ENCODE results near the gene NRDC. TPM values are rescaled to one million over a fixed set of nuclear protein-coding genes. Genes with fewer than 3 reads are reported as not detected.

The NRDC gene
- total and polyA plus RNA-seq, 7 experiments from 2014 or later: 58.5 to 194 (median 100) TPM

DNA sequence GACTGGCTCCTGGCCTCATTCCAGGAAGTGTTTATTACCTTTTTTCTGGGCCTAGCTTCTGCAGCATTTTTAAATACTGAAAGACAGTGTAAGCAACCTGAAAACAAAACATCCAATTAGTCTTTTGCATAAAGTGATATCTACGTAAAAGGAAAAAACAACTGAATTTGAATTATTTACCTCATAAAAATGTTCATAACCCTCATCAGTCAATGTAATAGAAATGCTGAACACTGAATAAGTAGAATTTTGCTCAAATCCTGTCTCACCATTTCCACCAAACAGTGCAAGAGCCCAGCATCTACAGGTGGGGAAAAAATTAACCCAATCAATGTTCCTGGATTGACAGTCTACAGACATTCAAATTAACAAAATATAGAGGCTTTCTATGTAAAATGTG lies 64.0 kb downstream of the NRDC start:
- H3K4me3 Mint-ChIP-seq: no peak overlapping the region
- H3K27me3 ChIP-seq (ENCODE audit: control insufficient read depth in 2 of 2, insufficient read depth in 2 of 2, low read length in 2 of 2): no peaks in the 10 kb centered on the region
- peaks cover 13 to 38% (median 16%) of the 10 kb centered on the region in 5 donors for H3K36me3 Mint-ChIP-seq
- peaks cover 0 to 3% (median 0%) of the 10 kb centered on the region in 7 donors for H3K4me1 Mint-ChIP-seq
- no peaks in the 10 kb centered on the region for H3K4me1 ChIP-seq (ENCODE audit: control insufficient read depth in 2 of 2, insufficient read depth in 2 of 2, low read length in 2 of 2)
- CTCF ChIA-PET: no interaction called here
- no peak overlapping the region for H3K27ac ChIP-seq (ENCODE audit: low read depth, low read length)
- POLR2A ChIA-PET: no interaction called here
- no peaks in the 10 kb centered on the region for H3K9me3 Mint-ChIP-seq
- DNase-seq: no peak
- peaks cover 4 to 32% (median 6%) of the 10 kb centered on the region in 3 experiments for H3K36me3 ChIP-seq (ENCODE audit: control insufficient read depth in 2 of 3, insufficient read depth in 3 of 3, low read length in 3 of 3)
- ATAC-seq: no peak
- H3K27me3 Mint-ChIP-seq: no peaks in the 10 kb centered on the region
- no peak overlapping the region for H3K4me3 ChIP-seq (ENCODE audit: low read length)
- no peaks in the 10 kb centered on the region for H3K9me3 ChIP-seq (ENCODE audit: control insufficient read depth in 2 of 3, low read length in 3 of 3)
- H3K27ac Mint-ChIP-seq: peak overlapping the region in 1 of 9 donors; percentile 8
- intact Hi-C loops (cut with micrococcal nuclease): no loop called here

- Histone ChIP-seq H3K36me3 (ENCODE audit: control insufficient read depth in 2 of 3, insufficient read depth in 3 of 3, low read length in 3 of 3) (peaks cover 15 to 58% (median 22%) of the 10 kb centered on the region in 3 experiments), H3K27me3 (ENCODE audit: control insufficient read depth in 2 of 2, insufficient read depth in 2 of 2, low read length in 2 of 2) (no peaks in the 10 kb centered on the region), H3K9me3 (ENCODE audit: control insufficient read depth in 2 of 3, low read length in 3 of 3) (no peaks in the 10 kb centered on the region), H3K27ac (ENCODE audit: low read depth, low read length) (no peak overlapping the region), H3K4me1 (ENCODE audit: control insufficient read depth in 2 of 2, insufficient read depth in 2 of 2, low read length in 2 of 2) (no peaks in the 10 kb centered on the region), H3K4me3 (ENCODE audit: low read length) (no peak overlapping the region)
- no peak for ATAC-seq
- H3K9me3 Mint-ChIP-seq: no peaks in the 10 kb centered on the region
- ChIA-PET POLR2A (no interaction called here), CTCF (interaction anchor here (1.5 kb wide), 1 partner anchor 9 kb away, joined by 5 read pairs; no protein-coding TSS in a partner anchor)
- H3K27me3 Mint-ChIP-seq: no peaks in the 10 kb centered on the region
- no peak overlapping the region for H3K27ac Mint-ChIP-seq
- intact Hi-C loops (cut with micrococcal nuclease): no loop called here
- peaks cover 7 to 44% (median 21%) of the 10 kb centered on the region in 5 donors for H3K36me3 Mint-ChIP-seq
- no peak for DNase-seq
- no peaks in the 10 kb centered on the region for H3K4me1 Mint-ChIP-seq
- no peak overlapping the region for H3K4me3 Mint-ChIP-seq
Measured at GRCh38 chr1:51799372-51799771, 79.2 kb downstream of the NRDC start.

DNA sequence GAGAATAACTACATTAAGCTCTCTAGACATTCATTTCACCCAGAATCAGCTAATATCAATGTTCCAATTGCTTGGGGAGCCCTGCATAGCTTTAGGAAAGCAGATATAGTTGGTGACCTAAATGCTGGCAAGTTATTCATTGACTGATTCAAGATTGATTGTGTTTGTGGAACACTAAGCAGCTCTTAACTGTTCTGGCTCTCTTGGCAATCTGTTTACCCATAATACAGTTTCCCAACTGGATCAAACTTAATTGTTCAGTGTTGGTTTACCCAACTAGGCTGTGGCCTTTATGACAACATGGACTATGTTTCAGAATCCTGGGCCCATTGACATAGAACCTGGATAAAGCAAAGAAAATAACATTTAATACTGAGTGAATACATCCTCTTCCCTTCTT lies 83.7 kb downstream of the NRDC start:
- H3K9me3 ChIP-seq (ENCODE audit: control insufficient read depth in 2 of 3, low read length in 3 of 3): no peaks in the 10 kb centered on the region
- no peak for ATAC-seq
- intact Hi-C loops (cut with micrococcal nuclease): no loop called here
- no peaks in the 10 kb centered on the region for H3K27me3 ChIP-seq (ENCODE audit: control insufficient read depth in 2 of 2, insufficient read depth in 2 of 2, low read length in 2 of 2)
- ChIA-PET POLR2A (interaction anchor here (0.9 kb wide), 1 partner anchor 82 kb away, joined by 3 read pairs; no protein-coding TSS in a partner anchor), CTCF (no interaction called here)
- Mint-ChIP-seq H3K4me1 (peaks cover 0 to 19% (median 0%) of the 10 kb centered on the region in 7 donors), H3K9me3 (no peaks in the 10 kb centered on the region), H3K27me3 (no peaks in the 10 kb centered on the region), H3K4me3 (no peak overlapping the region), H3K36me3 (peaks cover 15 to 58% (median 24%) of the 10 kb centered on the region in 5 donors), H3K27ac (peak overlapping the region in 5 of 9 donors; percentile 3 to 76 (median 36))
- no peak overlapping the region for H3K27ac ChIP-seq (ENCODE audit: low read depth, low read length)
- H3K4me3 ChIP-seq (ENCODE audit: low read length): no peak overlapping the region
- DNase-seq: no peak
- H3K36me3 ChIP-seq (ENCODE audit: control insufficient read depth in 2 of 3, insufficient read depth in 3 of 3, low read length in 3 of 3): peaks cover 13 to 82% (median 35%) of the 10 kb centered on the region in 3 experiments
- H3K4me1 ChIP-seq (ENCODE audit: control insufficient read depth in 2 of 2, insufficient read depth in 2 of 2, low read length in 2 of 2): no peaks in the 10 kb centered on the region

- H3K27ac ChIP-seq (ENCODE audit: low read depth, low read length): no peak overlapping the region
- ChIA-PET CTCF (no interaction called here), POLR2A (interaction anchor here (0.6 kb wide), 1 partner anchor 10 kb away, joined by 3 read pairs; no protein-coding TSS in a partner anchor)
- Mint-ChIP-seq H3K9me3 (no peaks in the 10 kb centered on the region), H3K27ac (peak overlapping the region in 5 of 9 donors; percentile 17 to 70 (median 54)), H3K36me3 (peaks cover 21 to 64% (median 30%) of the 10 kb centered on the region in 5 donors), H3K4me1 (peaks cover 0 to 19% (median 0%) of the 10 kb centered on the region in 7 donors), H3K4me3 (no peak overlapping the region), H3K27me3 (no peaks in the 10 kb centered on the region)
- DNase-seq (no peak), ATAC-seq (no peak)
- peaks cover 18 to 82% (median 38%) of the 10 kb centered on the region in 3 experiments for H3K36me3 ChIP-seq (ENCODE audit: control insufficient read depth in 2 of 3, insufficient read depth in 3 of 3, low read length in 3 of 3)
- H3K4me1 ChIP-seq (ENCODE audit: control insufficient read depth in 2 of 2, insufficient read depth in 2 of 2, low read length in 2 of 2): no peaks in the 10 kb centered on the region
- intact Hi-C loops (cut with micrococcal nuclease): no loop called here
- H3K9me3 ChIP-seq (ENCODE audit: control insufficient read depth in 2 of 3, low read length in 3 of 3): no peaks in the 10 kb centered on the region
- H3K27me3 ChIP-seq (ENCODE audit: control insufficient read depth in 2 of 2, insufficient read depth in 2 of 2, low read length in 2 of 2): no peaks in the 10 kb centered on the region
- no peak overlapping the region for H3K4me3 ChIP-seq (ENCODE audit: low read length)
Measured at GRCh38 chr1:51794260-51794659, 84.3 kb downstream of the NRDC start.

DNA sequence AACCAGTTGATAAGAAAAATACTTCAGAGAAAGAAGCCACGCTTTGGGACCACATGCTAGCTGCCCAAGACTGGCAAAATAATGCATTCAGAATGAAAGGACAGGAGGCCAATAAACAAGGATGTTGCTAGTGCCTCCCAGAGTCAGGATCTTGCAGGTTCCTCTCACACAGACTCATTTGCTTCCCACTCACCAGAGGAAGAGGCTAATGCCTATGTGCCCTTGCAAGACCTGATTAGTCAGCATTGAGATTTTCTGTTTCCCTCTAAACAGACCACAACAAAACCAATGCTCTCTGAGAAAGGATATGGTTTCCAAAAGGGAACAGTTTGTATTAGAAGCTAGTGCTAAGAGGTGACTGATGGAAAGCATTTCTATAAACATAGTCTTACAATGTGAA lies 85.7 kb downstream of the NRDC start:
- H3K36me3 ChIP-seq (ENCODE audit: control insufficient read depth in 2 of 3, insufficient read depth in 3 of 3, low read length in 3 of 3): peaks cover 17 to 81% (median 38%) of the 10 kb centered on the region in 3 experiments
- POLR2A ChIA-PET: no interaction called here
- no peaks in the 10 kb centered on the region for H3K4me1 ChIP-seq (ENCODE audit: control insufficient read depth in 2 of 2, insufficient read depth in 2 of 2, low read length in 2 of 2)
- CTCF ChIA-PET: no interaction called here
- no peak overlapping the region for H3K27ac ChIP-seq (ENCODE audit: low read depth, low read length)
- peaks cover 26 to 64% (median 37%) of the 10 kb centered on the region in 5 donors for H3K36me3 Mint-ChIP-seq
- DNase-seq (no peak), ATAC-seq (no peak)
- no peak overlapping the region for H3K4me3 ChIP-seq (ENCODE audit: low read length)
- no peaks in the 10 kb centered on the region for H3K9me3 Mint-ChIP-seq
- intact Hi-C loops (cut with micrococcal nuclease): no loop called here
- no peak overlapping the region for H3K4me3 Mint-ChIP-seq
- H3K9me3 ChIP-seq (ENCODE audit: control insufficient read depth in 2 of 3, low read length in 3 of 3): no peaks in the 10 kb centered on the region
- H3K27ac Mint-ChIP-seq: peak overlapping the region in 6 of 9 donors; percentile 9 to 78 (median 59)
- H3K27me3 Mint-ChIP-seq: no peaks in the 10 kb centered on the region
- peaks cover 0 to 19% (median 0%) of the 10 kb centered on the region in 7 donors for H3K4me1 Mint-ChIP-seq
- H3K27me3 ChIP-seq (ENCODE audit: control insufficient read depth in 2 of 2, insufficient read depth in 2 of 2, low read length in 2 of 2): no peaks in the 10 kb centered on the region

DNA sequence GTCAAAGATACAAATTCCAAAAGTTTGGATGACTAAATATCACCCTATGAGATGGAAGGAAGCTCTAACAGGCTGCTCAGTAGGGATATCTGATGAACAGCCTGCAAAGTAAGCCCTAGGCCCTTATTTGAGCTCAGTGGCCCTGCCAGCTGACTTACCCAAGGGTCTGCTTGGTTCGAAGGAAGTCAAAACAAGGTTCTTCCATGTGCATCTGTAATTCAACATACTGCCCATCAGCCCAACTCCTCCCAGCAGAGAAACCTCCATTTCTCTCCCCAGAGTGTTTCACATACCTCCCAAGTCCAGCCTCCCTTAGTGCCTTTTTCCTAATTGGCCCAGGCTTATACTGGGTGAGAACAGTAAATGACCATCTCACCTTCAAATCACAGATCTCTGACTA lies 86.6 kb downstream of the NRDC start:
- H3K4me3 Mint-ChIP-seq: no peak overlapping the region

DNA sequence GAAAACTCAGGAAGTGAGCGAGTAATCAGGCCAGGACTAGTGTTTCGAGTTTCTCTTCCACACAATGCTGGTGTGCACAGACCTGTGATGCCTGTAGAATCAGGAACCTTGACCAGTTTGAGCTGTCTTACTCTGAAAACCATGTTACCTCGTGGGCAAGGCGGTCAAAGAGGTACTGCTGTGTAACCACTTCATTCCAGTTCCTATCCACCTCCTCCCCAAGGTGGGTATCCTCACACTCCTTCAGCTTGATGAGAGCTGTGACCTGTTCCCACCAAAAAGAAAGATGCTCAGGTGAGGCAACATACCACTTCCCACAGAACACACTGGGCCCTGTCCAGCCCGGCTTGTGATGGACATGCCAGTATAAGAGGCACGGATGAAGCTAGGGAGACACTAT lies 88.1 kb downstream of the NRDC start:
- ATAC-seq (no peak), DNase-seq (no peak)
- Mint-ChIP-seq H3K27ac (peak overlapping the region in 4 of 9 donors; percentile 6 to 67 (median 34)), H3K4me3 (no peak overlapping the region), H3K9me3 (no peaks in the 10 kb centered on the region), H3K4me1 (peaks cover 0 to 22% (median 0%) of the 10 kb centered on the region in 7 donors), H3K27me3 (no peaks in the 10 kb centered on the region), H3K36me3 (peaks cover 19 to 81% (median 46%) of the 10 kb centered on the region in 5 donors)
- POLR2A ChIA-PET: no interaction called here
- Histone ChIP-seq H3K4me1 (ENCODE audit: control insufficient read depth in 2 of 2, insufficient read depth in 2 of 2, low read length in 2 of 2) (no peaks in the 10 kb centered on the region), H3K4me3 (ENCODE audit: low read length) (no peak overlapping the region), H3K36me3 (ENCODE audit: control insufficient read depth in 2 of 3, insufficient read depth in 3 of 3, low read length in 3 of 3) (peaks cover 17 to 93% (median 47%) of the 10 kb centered on the region in 3 experiments), H3K27me3 (ENCODE audit: control insufficient read depth in 2 of 2, insufficient read depth in 2 of 2, low read length in 2 of 2) (no peaks in the 10 kb centered on the region), H3K27ac (ENCODE audit: low read depth, low read length) (no peak overlapping the region), H3K9me3 (ENCODE audit: control insufficient read depth in 2 of 3, low read length in 3 of 3) (no peaks in the 10 kb centered on the region)
- CTCF ChIA-PET: interaction anchor here (2.0 kb wide), 1 partner anchor 10 kb away, joined by 5 read pairs; no protein-coding TSS in a partner anchor
- intact Hi-C loops (cut with micrococcal nuclease): no loop called here

More for the DNA sequence above, 86.6 kb downstream of the NRDC start:
- Mint-ChIP-seq H3K9me3 (no peaks in the 10 kb centered on the region), H3K27ac (peak overlapping the region in 7 of 9 donors; percentile 5 to 83 (median 36)), H3K36me3 (peaks cover 19 to 67% (median 37%) of the 10 kb centered on the region in 5 donors), H3K27me3 (no peaks in the 10 kb centered on the region), H3K4me1 (peaks cover 0 to 19% (median 0%) of the 10 kb centered on the region in 7 donors)
- H3K36me3 ChIP-seq (ENCODE audit: control insufficient read depth in 2 of 3, insufficient read depth in 3 of 3, low read length in 3 of 3): peaks cover 17 to 83% (median 41%) of the 10 kb centered on the region in 3 experiments
- CTCF ChIA-PET: no interaction called here
- DNase-seq (no peak), ATAC-seq (no peak)
- no peaks in the 10 kb centered on the region for H3K27me3 ChIP-seq (ENCODE audit: control insufficient read depth in 2 of 2, insufficient read depth in 2 of 2, low read length in 2 of 2)
- no peaks in the 10 kb centered on the region for H3K9me3 ChIP-seq (ENCODE audit: control insufficient read depth in 2 of 3, low read length in 3 of 3)
- intact Hi-C loops (cut with micrococcal nuclease): no loop called here
- no peak overlapping the region for H3K27ac ChIP-seq (ENCODE audit: low read depth, low read length)
- H3K4me3 ChIP-seq (ENCODE audit: low read length): no peak overlapping the region
- POLR2A ChIA-PET: interaction anchor here (0.7 kb wide), 1 partner anchor 286 kb away, joined by 3 read pairs; no protein-coding TSS in a partner anchor
- no peaks in the 10 kb centered on the region for H3K4me1 ChIP-seq (ENCODE audit: control insufficient read depth in 2 of 2, insufficient read depth in 2 of 2, low read length in 2 of 2)

Data from naive thymus-derived CD4-positive, alpha-beta T cell (primary cell).